Left lung (tissue), 10 donors: ENCODE data around the gene SDCBP2. TPM values are rescaled to one million over a fixed set of nuclear protein-coding genes. Genes with fewer than 3 reads are reported as not detected.

ENCODE experiments used
- ATAC-seq: fragments of 200-7000 bp; cut with Tn5 transposase; one replicate; pipeline ENCODE4 v1.9.1; 2020; ENCODE audit warnings: moderate library complexity
- DNase-seq, 4 donors: peaks; one replicate each; pipeline ENCODE4 v3.0.0-alpha.2; 2013 to 2020
- H3K27ac ChIP-seq, 2 donors: fragments of 200-600 bp; sonication (generic) in 1 of 2; one replicate each; pipeline versions ENCODE4 v1.5.0 to v1.8.0; 2020 to 2021
- H3K27me3 ChIP-seq, 2 donors: fragments of 200-600 bp; sonication (generic) in 1 of 2; one replicate each; pipeline versions ENCODE4 v1.5.0 to v1.8.0; 2020 to 2021
- H3K36me3 ChIP-seq, 2 donors: fragments of 200-600 bp; sonication (generic) in 1 of 2; one replicate each; pipeline versions ENCODE4 v1.5.0 to v1.8.0; 2020 to 2021
- H3K4me1 ChIP-seq, 2 donors: fragments of 200-600 bp; one replicate each; pipeline ENCODE4 v1.8.0; 2021
- H3K4me3 ChIP-seq, 2 donors: fragments of 200-600 bp; sonication (generic) in 1 of 2; one replicate each; pipeline versions ENCODE4 v1.5.0 to v1.8.0; 2020 to 2021; ENCODE audit warnings: mild to moderate bottlenecking in 1 of 2
- H3K9me3 ChIP-seq, 2 donors: fragments of 200-600 bp; sonication (generic) in 1 of 2; one replicate each; pipeline versions ENCODE4 v1.5.0 to v1.8.0; 2020 to 2021
- CTCF ChIP-seq, 2 donors: fragments of 200-600 bp; sonication (generic) in 1 of 2; IDR thresholded peaks; one replicate each; pipeline versions ENCODE4 v1.5.0 to v1.8.0; 2021; ENCODE audit warnings: antibody characterized with exemption in 2 of 2
- intact Hi-C, 2 donors: fragments of 100-400 bp; cut with DNase I; formaldehyde crosslinking; loops; one replicate each; pipeline versions ENCODE4 v1.11.2 to v1.14.2; 2022
- polyA plus RNA-seq, 6 donors: library from polyadenylated mRNA; unstranded; fragments of 120-200 nt; gene quantifications; one replicate each; pipeline ENCODE4 v1.2.1, GENCODE V29; 2013; ENCODE audit not compliant: insufficient read length in 6 of 6
- total RNA-seq, 2 donors: library from RNA; stranded (reverse); fragmentation: NEBNext Ultra II Directional; extraction: Animal tissue kit (Norgen Biotek cat#: 25700); gene quantifications; one replicate each; pipeline ENCODE4 v1.2.1, GENCODE V29; 2021
- donor health status: DM: no; HTN: yes; CAD: no.
- donor health status: DM: no; HTN: no; CAD: no.

Gene SDCBP2
- total and polyA plus RNA-seq, 8 donors: 1.8 to 21.5 (median 3.1) TPM

GRCh38 chr20:1292620-1293019, 36.3 kb downstream of the SDCBP2 start:
- Histone ChIP-seq H3K27ac (no peak overlapping the region), H3K27me3 (no peaks in the 10 kb centered on the region), H3K4me3 (no peak overlapping the region), H3K9me3 (no peaks in the 10 kb centered on the region), H3K36me3 (peaks cover 0 to 3% of the 10 kb centered on the region in 2 donors), H3K4me1 (no peaks in the 10 kb centered on the region)
- no peak for TF ChIP-seq CTCF (IDR thresholded peaks at IDR 0.05)
- intact Hi-C loops: no loop called here
- ATAC-seq (no peak), DNase-seq (no peak)

DNA sequence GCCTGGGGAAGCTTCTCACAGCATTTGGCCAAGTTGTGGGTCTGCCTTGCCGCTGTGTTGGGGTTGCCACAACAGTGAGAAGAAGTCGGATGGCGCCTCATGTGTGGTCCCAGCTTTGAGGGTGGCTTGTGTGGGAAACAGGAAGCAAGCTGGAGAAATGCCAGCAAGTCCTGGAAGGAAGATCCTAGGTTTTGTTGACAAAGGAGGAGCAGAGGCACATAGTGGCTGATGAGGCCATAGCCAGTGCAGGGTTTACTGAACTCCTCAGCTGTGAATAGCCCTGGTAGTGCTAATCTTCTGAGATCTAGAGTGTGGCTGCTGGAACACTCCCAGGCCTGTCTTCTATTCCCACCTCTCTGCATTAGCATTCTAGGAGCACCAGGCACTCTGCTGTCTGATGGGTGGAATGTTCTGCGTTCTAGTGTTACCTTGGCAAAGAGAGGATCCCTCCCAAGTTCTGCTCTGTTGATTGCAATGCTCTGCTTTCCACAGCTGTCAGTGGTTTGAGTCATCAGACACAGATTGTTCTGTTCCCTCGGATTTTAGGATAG, 37.7 kb downstream of the SDCBP2 start:
- no peaks in the 10 kb centered on the region for H3K9me3 ChIP-seq
- no peaks in the 10 kb centered on the region for H3K4me1 ChIP-seq
- no peak overlapping the region for H3K4me3 ChIP-seq
- H3K36me3 ChIP-seq: peaks cover 0 to 2% of the 10 kb centered on the region in 2 donors
- intact Hi-C loops: no loop called here
- no peak for TF ChIP-seq CTCF (IDR thresholded peaks at IDR 0.05)
- no peaks in the 10 kb centered on the region for H3K27me3 ChIP-seq
- DNase-seq: peak in 1 of 4 donors; percentile 42
- no peak for ATAC-seq
- H3K27ac ChIP-seq: no peak overlapping the region

DNA sequence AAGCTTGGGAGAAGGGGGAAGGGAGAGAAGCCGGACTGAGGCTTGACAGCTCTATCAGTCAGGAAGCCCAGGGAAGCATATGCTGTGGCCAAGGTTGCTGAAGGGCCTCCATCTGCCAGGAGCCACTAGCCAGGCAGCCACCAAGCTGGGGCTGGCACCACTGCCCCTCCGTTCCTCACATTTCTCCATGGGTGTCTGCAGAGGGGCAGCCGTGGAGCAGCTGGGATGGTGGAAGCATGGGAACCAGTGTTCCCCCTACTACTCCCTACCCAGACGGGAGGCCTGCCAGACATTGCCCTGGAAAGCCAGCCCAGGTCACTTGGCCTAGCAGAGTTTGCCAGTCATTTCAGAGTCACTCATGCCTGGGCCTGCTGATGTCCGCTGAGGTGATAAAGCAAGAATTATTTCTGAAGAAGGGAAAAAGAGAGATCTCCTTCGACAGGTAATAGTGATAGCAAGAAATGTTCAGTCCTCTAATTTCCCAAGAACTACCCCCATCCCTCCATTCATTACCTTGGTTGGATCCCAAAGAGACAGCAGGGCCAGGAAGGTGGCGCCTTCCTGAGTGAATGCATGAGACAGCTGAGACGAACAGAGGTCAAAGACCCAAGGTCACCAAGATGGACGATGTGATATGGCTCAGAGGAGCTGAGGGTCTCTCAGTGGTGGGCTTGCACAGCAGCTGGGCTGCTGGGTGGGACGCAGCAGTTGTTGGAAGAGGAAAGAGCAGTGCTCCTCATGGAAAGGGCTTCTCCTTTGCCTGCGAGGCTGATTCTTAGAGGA, 41.0 kb downstream of the SDCBP2 start:
- no peaks in the 10 kb centered on the region for H3K27me3 ChIP-seq
- H3K4me3 ChIP-seq: no peak overlapping the region
- H3K4me1 ChIP-seq: no peaks in the 10 kb centered on the region
- ATAC-seq (no peak), DNase-seq (no peak)
- intact Hi-C loops: no loop called here
- H3K9me3 ChIP-seq: no peaks in the 10 kb centered on the region
- TF ChIP-seq CTCF (IDR thresholded peaks at IDR 0.05): no peak
- H3K36me3 ChIP-seq: no peaks in the 10 kb centered on the region
- no peak overlapping the region for H3K27ac ChIP-seq

DNA sequence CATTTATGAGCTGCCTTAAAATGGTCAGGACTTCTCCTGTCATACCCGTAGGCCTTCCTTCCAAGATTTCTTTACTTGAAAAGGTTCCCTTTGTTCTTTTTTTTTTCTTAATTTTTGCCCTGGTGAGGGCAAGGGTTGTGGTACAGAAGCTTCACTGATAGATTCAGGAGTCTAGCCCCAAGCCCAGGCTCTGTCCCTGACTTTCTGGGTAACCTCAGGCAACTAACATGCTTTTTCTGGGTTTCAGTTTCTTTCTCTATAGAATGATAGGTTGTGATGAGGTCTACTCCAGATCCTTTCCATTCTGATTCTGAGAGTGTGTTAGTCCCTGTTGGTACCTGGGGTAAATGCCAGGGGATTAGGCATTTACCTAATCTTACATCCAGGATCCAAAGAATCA, 41.6 kb downstream of the SDCBP2 start:
- H3K27me3 ChIP-seq: no peaks in the 10 kb centered on the region
- ATAC-seq: no peak
- no peak overlapping the region for H3K4me3 ChIP-seq
- H3K36me3 ChIP-seq: no peaks in the 10 kb centered on the region
- TF ChIP-seq CTCF (IDR thresholded peaks at IDR 0.05): no peak
- DNase-seq: no peak
- intact Hi-C loops: no loop called here
- no peaks in the 10 kb centered on the region for H3K4me1 ChIP-seq
- H3K9me3 ChIP-seq: no peaks in the 10 kb centered on the region
- H3K27ac ChIP-seq: no peak overlapping the region

GRCh38 chr20:1286267-1287024, 42.5 kb downstream of the SDCBP2 start:
- ATAC-seq: no peak
- no peak for TF ChIP-seq CTCF (IDR thresholded peaks at IDR 0.05)
- no peaks in the 10 kb centered on the region for H3K9me3 ChIP-seq

More at GRCh38 chr20:1286267-1287024, 42.5 kb downstream of the SDCBP2 start:
- Histone ChIP-seq H3K4me1 (peaks cover 0 to 5% of the 10 kb centered on the region in 2 donors), H3K36me3 (no peaks in the 10 kb centered on the region), H3K27me3 (no peaks in the 10 kb centered on the region), H3K27ac (no peak overlapping the region), H3K4me3 (no peak overlapping the region)
- no peak for DNase-seq
- intact Hi-C loops: no loop called here
